Measurements from ENCODE around the gene ZFP91. TPM values are rescaled to one million over a fixed set of nuclear protein-coding genes. Genes with fewer than 3 reads are reported as not detected.

Gene ZFP91
- total and polyA plus RNA-seq, 9 of the 15 experiments (the other 6 are each of a cell fraction or from before 2014, with no cell fraction given), result 17.6 to 58.3 (median 34.0) TPM

GRCh38 chr11:58578635-58579191, at the start of gene ZFP91 (continued):
- TF ChIP-seq, protein P1, sequence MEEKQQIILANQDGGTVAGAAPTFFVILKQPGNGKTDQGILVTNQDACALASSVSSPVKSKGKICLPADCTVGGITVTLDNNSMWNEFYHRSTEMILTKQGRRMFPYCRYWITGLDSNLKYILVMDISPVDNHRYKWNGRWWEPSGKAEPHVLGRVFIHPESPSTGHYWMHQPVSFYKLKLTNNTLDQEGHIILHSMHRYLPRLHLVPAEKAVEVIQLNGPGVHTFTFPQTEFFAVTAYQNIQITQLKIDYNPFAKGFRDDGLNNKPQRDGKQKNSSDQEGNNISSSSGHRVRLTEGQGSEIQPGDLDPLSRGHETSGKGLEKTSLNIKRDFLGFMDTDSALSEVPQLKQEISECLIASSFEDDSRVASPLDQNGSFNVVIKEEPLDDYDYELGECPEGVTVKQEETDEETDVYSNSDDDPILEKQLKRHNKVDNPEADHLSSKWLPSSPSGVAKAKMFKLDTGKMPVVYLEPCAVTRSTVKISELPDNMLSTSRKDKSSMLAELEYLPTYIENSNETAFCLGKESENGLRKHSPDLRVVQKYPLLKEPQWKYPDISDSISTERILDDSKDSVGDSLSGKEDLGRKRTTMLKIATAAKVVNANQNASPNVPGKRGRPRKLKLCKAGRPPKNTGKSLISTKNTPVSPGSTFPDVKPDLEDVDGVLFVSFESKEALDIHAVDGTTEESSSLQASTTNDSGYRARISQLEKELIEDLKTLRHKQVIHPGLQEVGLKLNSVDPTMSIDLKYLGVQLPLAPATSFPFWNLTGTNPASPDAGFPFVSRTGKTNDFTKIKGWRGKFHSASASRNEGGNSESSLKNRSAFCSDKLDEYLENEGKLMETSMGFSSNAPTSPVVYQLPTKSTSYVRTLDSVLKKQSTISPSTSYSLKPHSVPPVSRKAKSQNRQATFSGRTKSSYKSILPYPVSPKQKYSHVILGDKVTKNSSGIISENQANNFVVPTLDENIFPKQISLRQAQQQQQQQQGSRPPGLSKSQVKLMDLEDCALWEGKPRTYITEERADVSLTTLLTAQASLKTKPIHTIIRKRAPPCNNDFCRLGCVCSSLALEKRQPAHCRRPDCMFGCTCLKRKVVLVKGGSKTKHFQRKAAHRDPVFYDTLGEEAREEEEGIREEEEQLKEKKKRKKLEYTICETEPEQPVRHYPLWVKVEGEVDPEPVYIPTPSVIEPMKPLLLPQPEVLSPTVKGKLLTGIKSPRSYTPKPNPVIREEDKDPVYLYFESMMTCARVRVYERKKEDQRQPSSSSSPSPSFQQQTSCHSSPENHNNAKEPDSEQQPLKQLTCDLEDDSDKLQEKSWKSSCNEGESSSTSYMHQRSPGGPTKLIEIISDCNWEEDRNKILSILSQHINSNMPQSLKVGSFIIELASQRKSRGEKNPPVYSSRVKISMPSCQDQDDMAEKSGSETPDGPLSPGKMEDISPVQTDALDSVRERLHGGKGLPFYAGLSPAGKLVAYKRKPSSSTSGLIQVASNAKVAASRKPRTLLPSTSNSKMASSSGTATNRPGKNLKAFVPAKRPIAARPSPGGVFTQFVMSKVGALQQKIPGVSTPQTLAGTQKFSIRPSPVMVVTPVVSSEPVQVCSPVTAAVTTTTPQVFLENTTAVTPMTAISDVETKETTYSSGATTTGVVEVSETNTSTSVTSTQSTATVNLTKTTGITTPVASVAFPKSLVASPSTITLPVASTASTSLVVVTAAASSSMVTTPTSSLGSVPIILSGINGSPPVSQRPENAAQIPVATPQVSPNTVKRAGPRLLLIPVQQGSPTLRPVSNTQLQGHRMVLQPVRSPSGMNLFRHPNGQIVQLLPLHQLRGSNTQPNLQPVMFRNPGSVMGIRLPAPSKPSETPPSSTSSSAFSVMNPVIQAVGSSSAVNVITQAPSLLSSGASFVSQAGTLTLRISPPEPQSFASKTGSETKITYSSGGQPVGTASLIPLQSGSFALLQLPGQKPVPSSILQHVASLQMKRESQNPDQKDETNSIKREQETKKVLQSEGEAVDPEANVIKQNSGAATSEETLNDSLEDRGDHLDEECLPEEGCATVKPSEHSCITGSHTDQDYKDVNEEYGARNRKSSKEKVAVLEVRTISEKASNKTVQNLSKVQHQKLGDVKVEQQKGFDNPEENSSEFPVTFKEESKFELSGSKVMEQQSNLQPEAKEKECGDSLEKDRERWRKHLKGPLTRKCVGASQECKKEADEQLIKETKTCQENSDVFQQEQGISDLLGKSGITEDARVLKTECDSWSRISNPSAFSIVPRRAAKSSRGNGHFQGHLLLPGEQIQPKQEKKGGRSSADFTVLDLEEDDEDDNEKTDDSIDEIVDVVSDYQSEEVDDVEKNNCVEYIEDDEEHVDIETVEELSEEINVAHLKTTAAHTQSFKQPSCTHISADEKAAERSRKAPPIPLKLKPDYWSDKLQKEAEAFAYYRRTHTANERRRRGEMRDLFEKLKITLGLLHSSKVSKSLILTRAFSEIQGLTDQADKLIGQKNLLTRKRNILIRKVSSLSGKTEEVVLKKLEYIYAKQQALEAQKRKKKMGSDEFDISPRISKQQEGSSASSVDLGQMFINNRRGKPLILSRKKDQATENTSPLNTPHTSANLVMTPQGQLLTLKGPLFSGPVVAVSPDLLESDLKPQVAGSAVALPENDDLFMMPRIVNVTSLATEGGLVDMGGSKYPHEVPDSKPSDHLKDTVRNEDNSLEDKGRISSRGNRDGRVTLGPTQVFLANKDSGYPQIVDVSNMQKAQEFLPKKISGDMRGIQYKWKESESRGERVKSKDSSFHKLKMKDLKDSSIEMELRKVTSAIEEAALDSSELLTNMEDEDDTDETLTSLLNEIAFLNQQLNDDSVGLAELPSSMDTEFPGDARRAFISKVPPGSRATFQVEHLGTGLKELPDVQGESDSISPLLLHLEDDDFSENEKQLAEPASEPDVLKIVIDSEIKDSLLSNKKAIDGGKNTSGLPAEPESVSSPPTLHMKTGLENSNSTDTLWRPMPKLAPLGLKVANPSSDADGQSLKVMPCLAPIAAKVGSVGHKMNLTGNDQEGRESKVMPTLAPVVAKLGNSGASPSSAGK (IDR thresholded peaks at IDR 0.05), result peak; percentile 69
- TF ChIP-seq ARNT (IDR thresholded peaks at IDR 0.05) (no peak), E2F3 (CRISPR knock-in tag; IDR thresholded peaks at IDR 0.05) (peak; percentile 66; the same call in 1 of the 2 replicates), ILF3 (IDR thresholded peaks at IDR 0.05; ENCODE audit: borderline replicate concordance) (no peak), E2F6 (IDR thresholded peaks at IDR 0.05; ENCODE audit: borderline replicate concordance in 1 of 2, extremely low read depth in 1 of 2, insufficient read depth in 1 of 2, insufficient read length in 1 of 2, low read depth in 1 of 2, low read length in 1 of 2, poor library complexity in 1 of 2, severe bottlenecking in 1 of 2) (peak; percentile 80 to 85), TAF9B (IDR thresholded peaks at IDR 0.05; ENCODE audit: partially characterized antibody) (peak; percentile 66), MBD2 (IDR thresholded peaks at IDR 0.05; ENCODE audit: borderline replicate concordance, low read depth) (peak; percentile 81; the same call in 1 of the 2 replicates), ZNF778 (CRISPR knock-in tag; IDR thresholded peaks at IDR 0.05) (no peak), RERE (CRISPR knock-in tag; IDR thresholded peaks at IDR 0.05; ENCODE audit: borderline replicate concordance) (no peak)

Data from K562 (cell line).